Activated CD8-positive, alpha-beta memory T cell treated with anti-CD3 and anti-CD28 coated beads for 24 hours (primary cell): ENCODE data around the gene SLC16A13.
A peak's percentile ranks its signal among the peaks of the same experiment; 100 is the strongest.

Experiments used
- DNase-seq: peaks from one replicate; pipeline ENCODE4 v3.0.0-alpha.2; 2020

SLC16A13 gene

DNA sequence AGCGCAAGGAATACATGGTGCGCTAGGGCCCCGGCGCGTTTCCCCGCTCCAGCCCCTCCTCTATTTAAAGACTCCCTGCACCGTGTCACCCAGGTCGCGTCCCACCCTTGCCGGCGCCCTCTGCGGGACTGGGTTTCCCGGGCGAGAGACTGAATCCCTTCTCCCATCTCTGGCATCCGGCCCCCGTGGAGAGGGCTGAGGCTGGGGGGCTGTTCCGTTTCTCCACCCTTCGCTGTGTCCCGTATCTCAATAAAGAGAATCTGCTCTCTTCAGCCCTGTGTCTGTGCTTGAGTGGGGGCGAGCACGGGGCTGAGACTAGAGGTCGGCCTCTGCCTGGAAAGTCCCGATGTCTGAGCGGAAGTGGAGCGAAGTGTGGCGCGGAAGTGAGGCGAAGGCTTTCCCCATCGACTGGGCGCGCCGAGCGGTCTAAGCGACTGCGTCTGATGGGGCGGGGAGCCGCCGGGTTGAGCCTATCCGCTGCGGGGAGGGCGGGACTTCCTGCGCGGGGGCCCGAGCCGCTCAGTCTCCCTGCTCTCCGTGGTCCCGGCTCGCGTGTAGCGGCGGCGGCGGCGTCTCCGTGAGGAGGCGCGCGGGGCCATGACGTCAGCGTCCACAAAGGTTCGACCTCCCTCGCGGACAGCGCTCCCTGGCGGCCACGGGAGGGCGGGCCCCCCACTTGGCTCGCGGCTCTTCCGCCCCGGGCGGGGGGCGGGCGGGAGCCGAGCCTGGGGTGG lies 21.4 kb upstream of the SLC16A13 start:
- DNase-seq: peak; percentile 98

DNA sequence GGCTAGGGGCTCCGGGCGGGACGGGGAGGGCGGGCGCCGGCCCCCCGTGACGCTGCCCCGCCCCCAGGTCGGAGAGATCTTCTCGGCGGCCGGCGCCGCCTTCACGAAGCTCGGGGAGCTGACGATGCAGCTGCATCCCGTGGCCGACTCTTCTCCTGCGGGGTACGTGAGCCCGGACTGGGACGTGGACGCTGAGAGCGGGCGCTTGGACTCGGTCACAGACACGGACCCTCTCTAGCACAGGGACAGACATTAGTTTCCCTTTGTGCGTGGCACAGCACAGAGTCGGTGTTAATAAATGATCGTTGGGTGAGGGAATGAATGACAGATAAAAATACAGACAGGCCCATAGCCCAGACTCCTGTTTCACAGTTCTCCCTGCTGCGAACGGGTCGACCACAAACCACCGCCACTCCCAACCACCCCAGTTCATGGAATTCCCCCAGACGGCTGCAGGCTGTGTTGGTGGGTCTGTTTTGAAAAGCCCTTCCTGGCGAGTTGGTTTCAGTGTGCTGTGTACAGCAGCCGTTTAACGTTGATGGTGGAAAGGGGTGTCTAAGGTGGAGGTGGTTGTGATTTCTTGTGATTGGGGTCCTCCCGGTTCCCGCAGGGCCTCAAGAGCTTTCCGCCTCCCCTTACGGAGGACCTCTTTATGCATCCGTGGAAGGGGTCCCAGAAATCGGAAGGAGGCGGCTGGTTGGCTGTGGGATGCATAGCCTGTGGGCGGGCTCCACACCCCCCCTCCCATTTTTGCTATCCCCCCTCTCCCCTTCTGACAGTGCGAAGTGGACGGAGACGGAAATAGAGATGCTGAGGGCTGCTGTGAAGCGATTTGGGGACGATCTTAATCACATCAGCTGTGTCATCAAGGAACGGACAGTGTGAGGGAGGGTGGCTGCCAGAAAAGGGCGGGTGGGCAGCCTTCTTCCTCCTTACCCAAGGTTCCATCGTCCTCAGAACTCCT lies 20.5 kb upstream of the SLC16A13 start:
- peak; percentile 88 for DNase-seq

GRCh38 chr17:7016418-7016817 lies 19.4 kb upstream of the SLC16A13 start:
- no peak for DNase-seq

GRCh38 chr17:7016886-7017826 lies 18.7 kb upstream of the SLC16A13 start:
- DNase-seq: no peak

- no peak for DNase-seq
Measured at GRCh38 chr17:7017827-7018200, 18.0 kb upstream of the SLC16A13 start.

DNA sequence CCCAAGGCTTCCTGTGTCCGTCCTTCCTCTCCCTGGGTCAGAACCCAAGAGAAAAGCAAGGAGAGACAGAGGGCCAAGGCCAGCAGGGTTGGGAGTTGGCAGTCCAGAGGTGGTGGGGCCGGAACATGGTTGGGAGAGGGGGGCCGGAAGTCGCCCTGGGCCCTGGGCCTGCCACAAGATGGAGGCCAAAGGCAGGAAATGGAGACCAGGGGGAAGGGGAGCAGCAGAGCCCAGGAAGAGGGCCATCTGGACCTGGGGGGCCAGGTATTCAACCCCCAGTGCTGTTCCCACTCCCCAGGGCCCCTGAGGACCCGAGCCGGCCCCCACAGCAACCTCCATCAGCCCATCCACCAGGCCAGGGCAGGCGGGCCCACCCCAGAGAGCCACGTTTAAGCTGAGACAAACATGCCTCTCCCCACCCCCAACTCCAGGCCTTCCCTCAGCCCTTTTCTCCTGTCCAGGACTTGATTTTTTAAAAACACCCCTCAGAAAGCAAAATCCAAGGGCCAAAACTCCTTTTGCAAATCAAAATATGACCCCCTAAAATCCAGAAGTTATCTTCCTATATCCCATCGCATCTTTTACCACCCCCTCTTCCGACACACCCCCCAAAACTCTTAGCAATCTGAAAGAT lies 17.4 kb upstream of the SLC16A13 start:
- DNase-seq: no peak

DNA sequence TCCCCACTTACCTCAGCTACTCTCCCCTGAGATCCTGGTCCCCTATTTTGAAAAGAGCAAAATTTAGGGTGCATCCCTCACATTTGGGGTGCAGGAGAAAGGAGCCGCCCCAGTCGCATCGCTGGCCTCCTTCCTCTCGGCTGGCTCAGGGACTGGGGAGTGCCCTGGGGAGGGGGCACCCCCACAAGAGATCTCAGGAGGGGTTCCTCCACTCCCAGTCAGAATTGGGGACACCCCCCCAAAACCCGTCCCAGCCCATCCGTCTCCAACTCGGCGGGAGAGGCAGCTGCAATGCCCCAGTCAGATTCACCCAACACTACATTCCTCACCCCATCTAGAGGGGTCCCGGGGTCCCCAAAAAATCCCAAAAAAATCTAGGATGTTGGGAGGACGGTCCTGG lies 16.4 kb upstream of the SLC16A13 start:
- DNase-seq: no peak

- no peak for DNase-seq
Measured at GRCh38 chr17:7019839-7020519, 15.8 kb upstream of the SLC16A13 start.

DNA sequence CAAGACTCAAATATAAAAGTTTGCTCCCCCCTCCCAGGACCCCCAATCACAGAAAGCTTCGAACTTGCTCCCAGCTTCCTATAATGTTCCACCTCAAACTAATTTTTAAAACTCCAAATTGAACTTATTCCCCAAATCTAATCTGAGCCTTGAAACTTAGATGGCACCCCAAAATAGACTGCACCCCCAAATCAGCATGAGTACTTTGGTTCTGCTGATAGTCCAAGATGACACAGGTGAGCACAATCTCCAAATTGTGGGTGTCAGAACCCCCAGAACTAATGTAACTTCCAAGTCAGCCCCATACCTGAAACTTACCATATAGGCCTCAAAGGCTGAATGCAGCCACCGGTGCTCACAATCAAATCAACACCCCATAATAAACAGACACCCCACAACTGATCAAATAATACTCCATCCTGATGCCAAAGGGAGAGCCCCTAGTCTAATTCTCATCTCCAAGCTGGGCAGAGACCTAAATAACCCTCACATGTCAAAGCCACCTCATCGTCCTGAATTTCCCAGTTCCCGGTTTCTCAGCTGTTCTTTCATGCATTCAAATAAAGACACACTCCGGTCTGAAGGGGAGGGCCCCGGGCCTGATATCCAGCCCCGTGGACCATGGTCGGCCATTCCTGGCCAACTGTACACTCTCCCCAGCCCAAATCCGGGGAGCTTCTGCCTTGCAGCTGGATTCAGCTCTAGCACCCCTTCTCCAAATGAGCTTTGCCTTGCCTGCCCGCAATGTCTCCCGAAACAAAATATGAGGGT lies 14.7 kb upstream of the SLC16A13 start:
- no peak for DNase-seq

DNA sequence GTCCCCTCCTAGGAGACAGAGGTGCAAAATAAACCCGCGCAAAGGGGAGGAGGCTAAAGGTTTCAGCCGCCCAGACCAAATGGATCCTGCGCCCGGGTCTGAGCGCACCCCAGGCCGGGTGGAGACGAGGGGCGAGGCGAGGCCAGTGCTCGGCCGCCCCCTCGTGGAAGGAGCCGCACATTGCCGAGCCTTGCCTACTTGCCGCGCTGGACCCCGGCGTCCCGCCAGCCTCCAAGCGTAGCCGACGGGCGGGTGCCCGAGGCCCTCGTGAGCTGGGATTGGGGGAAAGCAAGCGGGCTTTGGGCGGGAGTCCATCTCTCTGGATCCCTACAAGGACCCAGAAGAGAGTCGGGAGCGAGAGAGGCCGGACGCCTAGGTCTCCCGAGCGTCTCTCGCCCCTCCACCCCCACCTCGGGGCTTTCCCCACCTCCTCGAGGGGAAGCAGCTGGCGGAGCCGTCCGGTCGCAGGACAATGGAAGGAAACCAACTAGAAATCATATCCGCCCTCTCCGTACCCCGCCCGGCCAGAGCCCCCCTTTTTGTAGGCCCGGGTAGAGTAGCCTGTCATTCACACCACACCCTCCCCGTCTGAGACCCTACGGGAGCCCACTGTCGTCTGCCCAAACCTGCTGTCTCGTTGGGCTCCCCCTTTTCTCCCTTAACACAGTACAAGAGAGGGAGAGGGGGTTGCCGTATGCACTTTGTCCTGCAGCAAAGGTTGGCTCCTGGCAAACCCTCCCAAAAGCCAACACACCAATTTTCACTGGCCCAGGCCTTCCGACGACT lies 13.6 kb upstream of the SLC16A13 start:
- DNase-seq: peak; percentile 94

DNA sequence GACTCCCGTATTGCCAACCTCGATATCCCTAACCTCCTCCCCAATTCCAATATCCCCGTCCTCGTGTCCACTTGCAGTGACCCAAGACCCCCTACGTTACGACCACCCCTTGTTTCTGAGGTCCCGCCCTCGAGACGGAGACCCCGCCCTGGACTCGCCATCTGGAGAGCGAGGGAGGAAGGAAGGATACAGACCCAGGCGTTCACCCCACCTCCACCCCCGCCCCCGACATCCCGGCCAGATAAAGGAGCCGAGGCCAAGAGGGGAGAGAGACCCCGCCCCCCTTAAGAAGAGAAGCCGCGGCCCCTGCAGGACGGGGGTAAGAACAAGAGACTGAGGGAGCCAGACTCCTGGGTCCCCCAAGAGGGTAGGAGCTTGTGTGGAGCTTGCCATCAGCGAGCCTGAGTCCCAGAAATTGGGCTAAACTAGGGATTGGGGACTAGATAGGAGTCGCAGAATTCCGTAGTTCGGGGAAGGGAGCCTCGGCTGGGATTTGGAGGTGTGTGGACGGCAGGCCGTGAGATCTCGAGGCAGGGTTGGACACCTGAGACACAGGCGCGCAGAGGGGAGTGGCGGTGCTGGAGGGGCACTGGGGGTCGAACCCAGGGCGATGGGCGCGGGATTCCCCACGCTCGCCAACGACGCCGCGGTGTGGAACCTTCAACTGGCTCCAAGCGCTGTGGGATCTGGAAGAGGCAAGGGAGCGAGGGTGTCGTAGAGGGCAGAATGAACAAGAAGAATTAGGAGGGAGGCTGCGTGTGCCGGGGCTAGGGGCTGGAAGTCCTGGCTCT lies 12.8 kb upstream of the SLC16A13 start, which contains the start of gene BCL6B:
Gene BCL6B, plus strand, starts transcription at position 270 of the 791 bp plus-strand sequence. CDS start 622 bp downstream, outside the sequence.
- DNase-seq: peak; percentile 72

GRCh38 chr17:7023576-7024401 lies 12.0 kb upstream of the SLC16A13 start:
- peak; percentile 98 for DNase-seq

DNA sequence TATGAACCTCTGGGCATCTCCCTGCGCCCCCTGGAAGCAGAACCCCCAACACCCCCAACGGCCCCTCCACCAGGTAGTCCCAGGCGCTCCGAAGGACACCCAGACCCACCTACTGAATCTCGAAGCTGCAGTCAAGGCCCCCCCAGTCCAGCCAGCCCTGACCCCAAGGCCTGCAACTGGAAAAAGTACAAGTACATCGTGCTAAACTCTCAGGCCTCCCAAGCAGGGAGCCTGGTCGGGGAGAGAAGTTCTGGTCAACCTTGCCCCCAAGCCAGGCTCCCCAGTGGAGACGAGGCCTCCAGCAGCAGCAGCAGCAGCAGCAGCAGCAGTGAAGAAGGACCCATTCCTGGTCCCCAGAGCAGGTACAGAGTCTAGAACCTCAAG lies 11.4 kb upstream of the SLC16A13 start:
- no peak for DNase-seq

- no peak for DNase-seq
Measured at GRCh38 chr17:7025245-7025644, 10.6 kb upstream of the SLC16A13 start.

- no peak for DNase-seq
Measured at GRCh38 chr17:7026471-7027115, 9.2 kb upstream of the SLC16A13 start.

GRCh38 chr17:7027335-7027734 lies 8.5 kb upstream of the SLC16A13 start:
- no peak for DNase-seq

DNA sequence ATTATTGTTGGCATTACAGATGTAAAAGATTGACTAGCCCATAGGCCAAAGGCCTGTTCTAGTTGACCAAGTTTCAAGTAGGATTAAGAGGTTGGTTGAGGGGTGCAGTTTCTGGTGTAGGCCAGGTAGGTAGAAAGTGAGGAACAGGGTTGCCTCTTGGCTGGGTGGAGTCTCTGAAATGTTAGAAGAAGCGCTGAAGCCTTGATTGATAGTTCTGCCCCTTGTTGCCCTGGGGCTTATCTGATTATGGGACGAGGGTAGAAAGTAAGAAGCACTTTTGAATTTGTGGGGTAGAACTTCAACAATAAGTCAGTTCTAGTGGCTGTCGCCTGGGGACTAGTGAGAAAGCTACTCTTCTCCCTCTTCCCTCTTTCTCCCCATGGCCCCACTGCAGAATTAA lies 6.7 kb upstream of the SLC16A13 start:
- no peak for DNase-seq

- peak; percentile 74 for DNase-seq
Measured at GRCh38 chr17:7029659-7030058, 6.2 kb upstream of the SLC16A13 start.
